GM12892 (cell line): Measurements from ENCODE around the gene PSMD5.

Source experiments
- POLR2A ChIP-seq: IDR thresholded peaks from 2 replicates; pipeline ENCODE4 v1.6.1; 2011; ENCODE audit warnings: low read depth, low read length, control low read depth
- POLR2AphosphoS5 ChIP-seq: IDR thresholded peaks from 2 replicates; pipeline ENCODE4 v1.6.1; 2011; ENCODE audit warnings: low read depth, low read length, control low read depth
- TAF1 ChIP-seq: IDR thresholded peaks from 2 replicates; pipeline ENCODE4 v1.6.1; 2011; ENCODE audit warnings: low read depth, mild to moderate bottlenecking, control low read depth, low read length, borderline replicate concordance

- TF ChIP-seq POLR2AphosphoS5 = no peak
- no peak for TF ChIP-seq POLR2A
- no peak for TF ChIP-seq TAF1
Observed at GRCh38 chr9:120787933-120788332, 54.8 kb downstream of the PSMD5 start.
